ENCODE results near the gene DIP2C.
"Not testable (repeated sequence)": the region's sequence is repeated elsewhere in the genome, so short reads cannot be mapped to it uniquely, and the experiment has no call there.

DIP2C gene

GRCh38 chr10:329361-330099, 359.9 kb downstream of the DIP2C start:
- DNase-seq, result no peak

GRCh38 chr10:327889-328852, 361.3 kb downstream of the DIP2C start:
- DNase-seq, result no peak

- no peak for DNase-seq
Measured at GRCh38 chr10:326894-327635, 362.4 kb downstream of the DIP2C start.

GRCh38 chr10:326350-326749, 363.1 kb downstream of the DIP2C start:
- no peak for DNase-seq

GRCh38 chr10:325282-325681, 364.2 kb downstream of the DIP2C start:
- no peak for DNase-seq

GRCh38 chr10:324593-324992, 364.9 kb downstream of the DIP2C start:
- DNase-seq, result no peak

- DNase-seq, result no peak
Measured at GRCh38 chr10:323651-324293, 365.7 kb downstream of the DIP2C start.

GRCh38 chr10:323046-323445, 366.4 kb downstream of the DIP2C start:
- not testable (repeated sequence) for DNase-seq

GRCh38 chr10:320771-321170, 368.7 kb downstream of the DIP2C start:
- no peak for DNase-seq

GRCh38 chr10:317926-318325, 371.5 kb downstream of the DIP2C start:
- no peak for DNase-seq

- DNase-seq, result no peak
Measured at GRCh38 chr10:317271-317769, 372.1 kb downstream of the DIP2C start.

GRCh38 chr10:316390-316789, 373.1 kb downstream of the DIP2C start:
- no peak for DNase-seq

GRCh38 chr10:314871-315270, 374.6 kb downstream of the DIP2C start:
- no peak for DNase-seq

GRCh38 chr10:314381-314780, 375.1 kb downstream of the DIP2C start:
- DNase-seq, result no peak

- DNase-seq, result no peak
Measured at GRCh38 chr10:311901-312665, 377.4 kb downstream of the DIP2C start.

GRCh38 chr10:310976-311639, 378.4 kb downstream of the DIP2C start:
- no peak for DNase-seq

- no peak for DNase-seq
Measured at GRCh38 chr10:310371-310770, 379.1 kb downstream of the DIP2C start.

GRCh38 chr10:308572-309085, 380.8 kb downstream of the DIP2C start:
- no peak for DNase-seq

- DNase-seq, result no peak
Measured at GRCh38 chr10:308101-308500, 381.4 kb downstream of the DIP2C start.

- DNase-seq, result no peak
Measured at GRCh38 chr10:307659-308058, 381.8 kb downstream of the DIP2C start.

GRCh38 chr10:306675-307185, 382.7 kb downstream of the DIP2C start:
- DNase-seq, result no peak
